ENCODE results near the gene SELENOH. TPM values are rescaled to one million over a fixed set of nuclear protein-coding genes. Genes with fewer than 3 reads are reported as not detected.

The SELENOH gene
- total RNA-seq, 1 donor from 2014 or later, result 78.8 TPM

GRCh38 chr11:57762235-57762861 is 21.1 kb downstream of the SELENOH start:
- Histone ChIP-seq H3K9me3 (replicated peaks) (no peaks in the 10 kb centered on the region), H3K4me1 (peaks cover 46% of the 10 kb centered on the region), H3K27me3 (ENCODE audit: low read depth) (no peaks in the 10 kb centered on the region), H3K36me3 (no peaks in the 10 kb centered on the region), H3K4me3 (peak overlapping the region; percentile 80), H3K27ac (replicated peaks) (peak overlapping the region; percentile 94)
- intact Hi-C loops (cut with micrococcal nuclease), result loop anchor here (5.0 kb wide), 1 partner anchor 35 kb away; no protein-coding TSS in a partner anchor
- TF ChIP-seq CTCF (IDR thresholded peaks at IDR 0.05; ENCODE audit: borderline replicate concordance), result no peak
- DNase-seq, result no peak

- Histone ChIP-seq H3K27ac (replicated peaks) (peak overlapping the region; percentile 94), H3K27me3 (ENCODE audit: low read depth) (no peaks in the 10 kb centered on the region), H3K36me3 (no peaks in the 10 kb centered on the region), H3K9me3 (replicated peaks) (no peaks in the 10 kb centered on the region), H3K4me1 (peaks cover 58% of the 10 kb centered on the region), H3K4me3 (peak overlapping the region; percentile 80)
- no peak for DNase-seq
- intact Hi-C loops (cut with micrococcal nuclease), result loop anchor here (5.0 kb wide), 1 partner anchor 34 kb away; no protein-coding TSS in a partner anchor
- peak; percentile 52 for TF ChIP-seq CTCF (IDR thresholded peaks at IDR 0.05; ENCODE audit: borderline replicate concordance)
Measured at GRCh38 chr11:57763568-57763967, 22.3 kb downstream of the SELENOH start.

GRCh38 chr11:57764021-57764420 is 22.7 kb downstream of the SELENOH start:
- no peak for DNase-seq
- Histone ChIP-seq H3K27ac (replicated peaks) (peak overlapping the region; percentile 94), H3K4me1 (peaks cover 63% of the 10 kb centered on the region), H3K27me3 (ENCODE audit: low read depth) (no peaks in the 10 kb centered on the region), H3K4me3 (peak overlapping the region; percentile 80), H3K9me3 (replicated peaks) (no peaks in the 10 kb centered on the region), H3K36me3 (no peaks in the 10 kb centered on the region)
- no peak for TF ChIP-seq CTCF (IDR thresholded peaks at IDR 0.05; ENCODE audit: borderline replicate concordance)
- intact Hi-C loops (cut with micrococcal nuclease), result loop anchor here (5.0 kb wide), 1 partner anchor 33 kb away; no protein-coding TSS in a partner anchor

GRCh38 chr11:57764566-57764965 is 23.3 kb downstream of the SELENOH start:
- intact Hi-C loops (cut with micrococcal nuclease), result loop anchor here (5.0 kb wide), 1 partner anchor 33 kb away; no protein-coding TSS in a partner anchor
- H3K4me3 ChIP-seq, result peak overlapping the region; percentile 80
- H3K9me3 ChIP-seq (replicated peaks), result no peaks in the 10 kb centered on the region
- no peak for TF ChIP-seq CTCF (IDR thresholded peaks at IDR 0.05; ENCODE audit: borderline replicate concordance)
- H3K4me1 ChIP-seq, result peaks cover 68% of the 10 kb centered on the region
- H3K36me3 ChIP-seq, result no peaks in the 10 kb centered on the region
- H3K27ac ChIP-seq (replicated peaks), result peak overlapping the region; percentile 94
- no peaks in the 10 kb centered on the region for H3K27me3 ChIP-seq (ENCODE audit: low read depth)
- no peak for DNase-seq

GRCh38 chr11:57764972-57765371 is 23.7 kb downstream of the SELENOH start:
- peaks cover 72% of the 10 kb centered on the region for H3K4me1 ChIP-seq
- DNase-seq, result no peak
- no peak for TF ChIP-seq CTCF (IDR thresholded peaks at IDR 0.05; ENCODE audit: borderline replicate concordance)
- H3K27me3 ChIP-seq (ENCODE audit: low read depth), result no peaks in the 10 kb centered on the region
- intact Hi-C loops (cut with micrococcal nuclease), result loop anchor here (5.0 kb wide), 1 partner anchor 32 kb away; no protein-coding TSS in a partner anchor
- peak overlapping the region; percentile 94 for H3K27ac ChIP-seq (replicated peaks)
- no peaks in the 10 kb centered on the region for H3K9me3 ChIP-seq (replicated peaks)
- peak overlapping the region; percentile 80 for H3K4me3 ChIP-seq
- no peaks in the 10 kb centered on the region for H3K36me3 ChIP-seq

Measured in left ventricle myocardium inferior (tissue), 1 donor.